Measurements from ENCODE around the gene TSPEAR. TPM values are rescaled to one million over a fixed set of nuclear protein-coding genes. Genes with fewer than 3 reads are reported as not detected.
"Not testable (repeated sequence)": the region's sequence is repeated elsewhere in the genome, so short reads cannot be mapped to it uniquely, and the experiment has no call there.

The TSPEAR gene
- total RNA-seq, 1 experiment from 2014 or later, result 2.1 TPM

DNA sequence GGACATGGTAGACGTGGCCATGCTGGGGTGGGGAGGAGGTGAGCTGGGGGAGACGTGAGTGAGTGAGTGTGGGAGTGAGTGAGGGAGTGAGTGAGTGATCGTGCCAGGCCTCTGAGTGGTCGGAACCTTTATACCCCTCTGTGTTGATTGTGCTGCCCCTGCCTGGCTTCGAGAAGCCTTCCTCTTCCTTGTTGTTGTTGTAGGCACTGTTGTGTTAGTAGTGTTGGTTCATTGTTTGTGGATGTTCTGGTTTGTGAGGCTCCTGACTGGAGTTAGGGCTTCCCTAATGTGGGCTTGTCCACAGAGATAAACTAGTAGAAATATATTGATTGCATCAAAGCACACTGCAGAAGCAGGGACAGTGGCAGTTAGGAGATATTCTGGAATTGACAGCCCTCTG lies 152.7 kb downstream of the TSPEAR start, which contains the start of gene KRTAP10-3:
Gene KRTAP10-3 (minus strand): TSS at position 101 of the 400 bp plus-strand sequence. CDS start 80 bp downstream, at position 21.
- DNase-seq (ENCODE audit: low spot score), result no peak
- Mint-ChIP-seq H3K36me3 (no peaks in the 10 kb centered on the region), H3K4me1 (peaks cover 12% of the 10 kb centered on the region), H3K4me3 (no peak within 1 kb of the TSS), H3K27me3 (ENCODE audit: low read depth) (no peaks in the 10 kb centered on the region; the same call in none of the 2 replicates), H3K9me3 (peaks cover 10% of the 10 kb centered on the region), H3K27ac (0 out of 2 replicates have a peak within 1 kb of the TSS, but pooled peaks have one; percentile 24)
- TF ChIP-seq ZNF232 (CRISPR knock-in tag; IDR thresholded peaks at IDR 0.05) (no peak), NFYB (CRISPR knock-in tag; conservative IDR thresholded peaks at IDR 0.05; ENCODE audit: low read depth) (no peak), ZBTB21 (CRISPR knock-in tag; IDR thresholded peaks at IDR 0.05; ENCODE audit: borderline replicate concordance) (no peak), IRF2 (CRISPR knock-in tag; IDR thresholded peaks at IDR 0.05; ENCODE audit: borderline replicate concordance, low read depth) (no peak), MXD4 (CRISPR knock-in tag; IDR thresholded peaks at IDR 0.05; ENCODE audit: borderline replicate concordance) (no peak), JAZF1 (CRISPR knock-in tag; IDR thresholded peaks at IDR 0.05) (no peak), ZNF219 (CRISPR knock-in tag; IDR thresholded peaks at IDR 0.05; ENCODE audit: borderline replicate concordance) (no peak), ZNF121 (CRISPR knock-in tag; IDR thresholded peaks at IDR 0.05) (no peak), RORB (CRISPR knock-in tag; IDR thresholded peaks at IDR 0.05) (no peak), TCF7 (CRISPR knock-in tag; IDR thresholded peaks at IDR 0.05; ENCODE audit: low read depth) (no peak)
- TF ChIP-seq, protein P1, sequence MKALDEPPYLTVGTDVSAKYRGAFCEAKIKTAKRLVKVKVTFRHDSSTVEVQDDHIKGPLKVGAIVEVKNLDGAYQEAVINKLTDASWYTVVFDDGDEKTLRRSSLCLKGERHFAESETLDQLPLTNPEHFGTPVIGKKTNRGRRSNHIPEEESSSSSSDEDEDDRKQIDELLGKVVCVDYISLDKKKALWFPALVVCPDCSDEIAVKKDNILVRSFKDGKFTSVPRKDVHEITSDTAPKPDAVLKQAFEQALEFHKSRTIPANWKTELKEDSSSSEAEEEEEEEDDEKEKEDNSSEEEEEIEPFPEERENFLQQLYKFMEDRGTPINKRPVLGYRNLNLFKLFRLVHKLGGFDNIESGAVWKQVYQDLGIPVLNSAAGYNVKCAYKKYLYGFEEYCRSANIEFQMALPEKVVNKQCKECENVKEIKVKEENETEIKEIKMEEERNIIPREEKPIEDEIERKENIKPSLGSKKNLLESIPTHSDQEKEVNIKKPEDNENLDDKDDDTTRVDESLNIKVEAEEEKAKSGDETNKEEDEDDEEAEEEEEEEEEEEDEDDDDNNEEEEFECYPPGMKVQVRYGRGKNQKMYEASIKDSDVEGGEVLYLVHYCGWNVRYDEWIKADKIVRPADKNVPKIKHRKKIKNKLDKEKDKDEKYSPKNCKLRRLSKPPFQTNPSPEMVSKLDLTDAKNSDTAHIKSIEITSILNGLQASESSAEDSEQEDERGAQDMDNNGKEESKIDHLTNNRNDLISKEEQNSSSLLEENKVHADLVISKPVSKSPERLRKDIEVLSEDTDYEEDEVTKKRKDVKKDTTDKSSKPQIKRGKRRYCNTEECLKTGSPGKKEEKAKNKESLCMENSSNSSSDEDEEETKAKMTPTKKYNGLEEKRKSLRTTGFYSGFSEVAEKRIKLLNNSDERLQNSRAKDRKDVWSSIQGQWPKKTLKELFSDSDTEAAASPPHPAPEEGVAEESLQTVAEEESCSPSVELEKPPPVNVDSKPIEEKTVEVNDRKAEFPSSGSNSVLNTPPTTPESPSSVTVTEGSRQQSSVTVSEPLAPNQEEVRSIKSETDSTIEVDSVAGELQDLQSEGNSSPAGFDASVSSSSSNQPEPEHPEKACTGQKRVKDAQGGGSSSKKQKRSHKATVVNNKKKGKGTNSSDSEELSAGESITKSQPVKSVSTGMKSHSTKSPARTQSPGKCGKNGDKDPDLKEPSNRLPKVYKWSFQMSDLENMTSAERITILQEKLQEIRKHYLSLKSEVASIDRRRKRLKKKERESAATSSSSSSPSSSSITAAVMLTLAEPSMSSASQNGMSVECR (CRISPR knock-in tag; IDR thresholded peaks at IDR 0.05; ENCODE audit: borderline replicate concordance), result no peak
- TF ChIP-seq, protein P2, sequence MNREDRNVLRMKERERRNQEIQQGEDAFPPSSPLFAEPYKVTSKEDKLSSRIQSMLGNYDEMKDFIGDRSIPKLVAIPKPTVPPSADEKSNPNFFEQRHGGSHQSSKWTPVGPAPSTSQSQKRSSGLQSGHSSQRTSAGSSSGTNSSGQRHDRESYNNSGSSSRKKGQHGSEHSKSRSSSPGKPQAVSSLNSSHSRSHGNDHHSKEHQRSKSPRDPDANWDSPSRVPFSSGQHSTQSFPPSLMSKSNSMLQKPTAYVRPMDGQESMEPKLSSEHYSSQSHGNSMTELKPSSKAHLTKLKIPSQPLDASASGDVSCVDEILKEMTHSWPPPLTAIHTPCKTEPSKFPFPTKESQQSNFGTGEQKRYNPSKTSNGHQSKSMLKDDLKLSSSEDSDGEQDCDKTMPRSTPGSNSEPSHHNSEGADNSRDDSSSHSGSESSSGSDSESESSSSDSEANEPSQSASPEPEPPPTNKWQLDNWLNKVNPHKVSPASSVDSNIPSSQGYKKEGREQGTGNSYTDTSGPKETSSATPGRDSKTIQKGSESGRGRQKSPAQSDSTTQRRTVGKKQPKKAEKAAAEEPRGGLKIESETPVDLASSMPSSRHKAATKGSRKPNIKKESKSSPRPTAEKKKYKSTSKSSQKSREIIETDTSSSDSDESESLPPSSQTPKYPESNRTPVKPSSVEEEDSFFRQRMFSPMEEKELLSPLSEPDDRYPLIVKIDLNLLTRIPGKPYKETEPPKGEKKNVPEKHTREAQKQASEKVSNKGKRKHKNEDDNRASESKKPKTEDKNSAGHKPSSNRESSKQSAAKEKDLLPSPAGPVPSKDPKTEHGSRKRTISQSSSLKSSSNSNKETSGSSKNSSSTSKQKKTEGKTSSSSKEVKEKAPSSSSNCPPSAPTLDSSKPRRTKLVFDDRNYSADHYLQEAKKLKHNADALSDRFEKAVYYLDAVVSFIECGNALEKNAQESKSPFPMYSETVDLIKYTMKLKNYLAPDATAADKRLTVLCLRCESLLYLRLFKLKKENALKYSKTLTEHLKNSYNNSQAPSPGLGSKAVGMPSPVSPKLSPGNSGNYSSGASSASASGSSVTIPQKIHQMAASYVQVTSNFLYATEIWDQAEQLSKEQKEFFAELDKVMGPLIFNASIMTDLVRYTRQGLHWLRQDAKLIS (CRISPR knock-in tag; IDR thresholded peaks at IDR 0.05; ENCODE audit: borderline replicate concordance), result no peak
- TF ChIP-seq, protein P3, sequence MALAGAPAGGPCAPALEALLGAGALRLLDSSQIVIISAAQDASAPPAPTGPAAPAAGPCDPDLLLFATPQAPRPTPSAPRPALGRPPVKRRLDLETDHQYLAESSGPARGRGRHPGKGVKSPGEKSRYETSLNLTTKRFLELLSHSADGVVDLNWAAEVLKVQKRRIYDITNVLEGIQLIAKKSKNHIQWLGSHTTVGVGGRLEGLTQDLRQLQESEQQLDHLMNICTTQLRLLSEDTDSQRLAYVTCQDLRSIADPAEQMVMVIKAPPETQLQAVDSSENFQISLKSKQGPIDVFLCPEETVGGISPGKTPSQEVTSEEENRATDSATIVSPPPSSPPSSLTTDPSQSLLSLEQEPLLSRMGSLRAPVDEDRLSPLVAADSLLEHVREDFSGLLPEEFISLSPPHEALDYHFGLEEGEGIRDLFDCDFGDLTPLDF (CRISPR knock-in tag; IDR thresholded peaks at IDR 0.05), result no peak
- POLR2A ChIA-PET, result no interaction called here
- CTCF ChIA-PET, result no interaction called here
- ATAC-seq, result no peak

DNA sequence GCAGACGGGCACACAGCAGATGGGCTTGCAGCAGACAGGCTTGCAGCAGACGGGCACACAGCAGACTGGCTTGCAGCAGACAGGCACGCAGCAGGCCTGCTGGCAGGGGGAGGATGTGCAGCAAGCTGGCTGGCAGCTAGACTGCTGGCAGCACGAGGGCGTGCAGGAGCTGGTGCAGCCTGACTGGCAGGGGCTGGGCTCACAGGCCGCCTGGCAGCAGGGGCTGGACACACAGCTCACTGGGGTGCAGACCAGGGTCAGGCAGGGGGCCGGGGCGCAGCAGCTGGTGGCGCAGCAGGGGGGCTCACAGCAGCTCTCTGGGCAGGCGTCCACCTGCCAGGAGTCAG lies 153.1 kb downstream of the TSPEAR start:
- H3K9me3 Mint-ChIP-seq; H3K36me3 Mint-ChIP-seq; DNase-seq (ENCODE audit: low spot score); H3K4me3 Mint-ChIP-seq; H3K27ac Mint-ChIP-seq; H3K27me3 Mint-ChIP-seq (ENCODE audit: low read depth); ATAC-seq; POLR2A ChIA-PET: not testable (repeated sequence)
- CTCF ChIA-PET, result interaction anchor here (1.3 kb wide), 1 partner anchor 48 kb away, joined by 5 read pairs; no protein-coding TSS in a partner anchor
- peaks cover 12% of the 10 kb centered on the region for H3K4me1 Mint-ChIP-seq
